ENCODE results near the gene HIVEP3. TPM values are rescaled to one million over a fixed set of nuclear protein-coding genes. Genes with fewer than 3 reads are reported as not detected.

The HIVEP3 gene
- total RNA-seq, 1 experiment from 2014 or later: not detected

DNA sequence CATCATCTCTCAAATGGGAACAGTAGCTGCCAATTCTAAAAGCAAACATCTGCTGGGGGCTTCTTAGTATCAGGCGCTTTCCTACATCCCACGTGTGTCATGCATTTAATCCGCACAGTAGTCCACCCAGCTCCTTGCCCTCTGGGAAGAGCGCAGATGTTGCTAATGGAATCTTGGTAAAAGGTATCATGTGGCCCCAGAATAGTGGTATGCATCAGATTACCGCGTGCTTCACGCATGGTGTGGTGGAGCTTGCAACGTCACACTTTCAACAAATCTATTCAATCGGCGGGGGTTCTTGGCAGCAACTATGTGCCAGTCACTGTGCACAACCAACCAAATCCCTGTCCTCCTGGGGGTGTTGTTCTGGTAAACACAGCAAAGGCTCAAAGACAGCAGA is 141.0 kb downstream of the HIVEP3 start:
- no peaks in the 10 kb centered on the region for H3K27me3 ChIP-seq
- no peaks in the 10 kb centered on the region for H3K9me3 ChIP-seq
- H3K4me3 ChIP-seq: no peak overlapping the region
- H3K36me3 ChIP-seq: no peaks in the 10 kb centered on the region
- DNase-seq: no peak

DNA sequence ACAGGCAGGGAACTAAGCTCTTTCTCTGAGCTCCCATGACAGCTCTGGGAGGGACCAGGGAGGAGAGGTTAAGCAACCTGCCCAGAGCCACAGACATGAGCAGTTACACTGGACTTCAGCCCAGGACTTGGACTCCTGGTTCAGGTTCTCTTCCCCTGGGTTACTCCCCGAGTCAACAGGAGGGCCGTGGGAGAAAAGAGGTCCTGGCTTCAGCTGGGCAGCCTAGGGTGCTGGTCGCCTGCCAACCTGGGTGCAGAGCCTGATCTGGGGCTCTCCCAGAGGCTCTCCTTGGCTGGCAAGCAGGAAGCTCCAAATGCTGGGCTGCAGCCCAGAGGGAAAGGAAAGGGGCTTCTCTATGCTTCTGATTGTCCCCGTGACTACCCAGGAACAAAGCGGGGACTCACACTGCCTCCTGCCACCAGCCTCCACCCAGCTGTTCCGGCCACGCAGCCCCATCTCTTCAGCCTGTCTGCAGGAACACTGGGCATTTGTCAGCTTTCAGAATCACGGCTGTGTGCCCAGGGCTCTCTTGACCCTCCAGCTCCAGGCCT is 141.8 kb downstream of the HIVEP3 start:
- Histone ChIP-seq H3K4me3 (no peak overlapping the region), H3K36me3 (no peaks in the 10 kb centered on the region), H3K9me3 (no peaks in the 10 kb centered on the region), H3K27me3 (no peaks in the 10 kb centered on the region)
- peak; percentile 20 for DNase-seq

GRCh38 chr1:41775956-41776585 is 142.7 kb downstream of the HIVEP3 start:
- H3K9me3 ChIP-seq: no peaks in the 10 kb centered on the region
- no peak overlapping the region for H3K4me3 ChIP-seq
- H3K27me3 ChIP-seq: no peaks in the 10 kb centered on the region

GRCh38 chr1:41774471-41774990 is 144.2 kb downstream of the HIVEP3 start:
- H3K36me3 ChIP-seq: no peaks in the 10 kb centered on the region
- no peak for DNase-seq
- H3K27me3 ChIP-seq: no peaks in the 10 kb centered on the region
- H3K9me3 ChIP-seq: no peaks in the 10 kb centered on the region
- no peak overlapping the region for H3K4me3 ChIP-seq

More at GRCh38 chr1:41775956-41776585, 142.7 kb downstream of the HIVEP3 start:
- no peaks in the 10 kb centered on the region for H3K36me3 ChIP-seq
- DNase-seq: no peak

- Histone ChIP-seq H3K27me3 (no peaks in the 10 kb centered on the region), H3K9me3 (no peaks in the 10 kb centered on the region), H3K36me3 (no peaks in the 10 kb centered on the region), H3K4me3 (no peak overlapping the region)
- DNase-seq: no peak
Observed at GRCh38 chr1:41773842-41774241, 144.9 kb downstream of the HIVEP3 start.

GRCh38 chr1:41773144-41773591 is 145.6 kb downstream of the HIVEP3 start:
- no peaks in the 10 kb centered on the region for H3K27me3 ChIP-seq
- peak; percentile 10 for DNase-seq

GRCh38 chr1:41769068-41769467 is 149.7 kb downstream of the HIVEP3 start:
- Histone ChIP-seq H3K9me3 (no peaks in the 10 kb centered on the region), H3K4me3 (no peak overlapping the region)
- DNase-seq: peak; percentile 66

More at GRCh38 chr1:41773144-41773591, 145.6 kb downstream of the HIVEP3 start:
- H3K36me3 ChIP-seq: no peaks in the 10 kb centered on the region
- H3K4me3 ChIP-seq: no peak overlapping the region
- no peaks in the 10 kb centered on the region for H3K9me3 ChIP-seq

DNA sequence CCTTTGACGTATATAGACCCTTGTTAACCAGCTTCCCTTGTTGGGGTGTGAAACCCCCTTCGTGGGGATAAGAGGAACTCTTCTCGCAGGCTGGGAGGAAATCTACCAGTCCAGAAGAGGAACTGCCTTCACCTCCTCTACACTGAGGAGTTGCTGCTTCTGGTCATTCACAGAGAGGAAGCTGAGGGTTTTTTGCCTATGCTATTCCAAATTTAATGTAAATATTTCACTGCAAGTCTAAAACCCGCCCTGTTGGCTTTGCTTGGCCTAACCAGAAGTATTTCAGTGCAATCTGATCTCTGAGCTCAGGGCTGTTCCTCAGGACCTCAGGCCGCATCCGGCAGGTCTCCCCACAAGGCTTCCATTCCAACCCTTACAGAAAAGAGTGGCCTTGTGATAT is 150.1 kb downstream of the HIVEP3 start:
- DNase-seq: no peak
- Histone ChIP-seq H3K27me3 (no peaks in the 10 kb centered on the region), H3K4me3 (no peak overlapping the region), H3K36me3 (no peaks in the 10 kb centered on the region), H3K9me3 (no peaks in the 10 kb centered on the region)

More at GRCh38 chr1:41769068-41769467, 149.7 kb downstream of the HIVEP3 start:
- H3K36me3 ChIP-seq: no peaks in the 10 kb centered on the region
- no peaks in the 10 kb centered on the region for H3K27me3 ChIP-seq

GRCh38 chr1:41767534-41768525 is 150.9 kb downstream of the HIVEP3 start:
- Histone ChIP-seq H3K27me3 (no peaks in the 10 kb centered on the region), H3K9me3 (no peaks in the 10 kb centered on the region), H3K4me3 (no peak overlapping the region), H3K36me3 (no peaks in the 10 kb centered on the region)
- DNase-seq: no peak

DNA sequence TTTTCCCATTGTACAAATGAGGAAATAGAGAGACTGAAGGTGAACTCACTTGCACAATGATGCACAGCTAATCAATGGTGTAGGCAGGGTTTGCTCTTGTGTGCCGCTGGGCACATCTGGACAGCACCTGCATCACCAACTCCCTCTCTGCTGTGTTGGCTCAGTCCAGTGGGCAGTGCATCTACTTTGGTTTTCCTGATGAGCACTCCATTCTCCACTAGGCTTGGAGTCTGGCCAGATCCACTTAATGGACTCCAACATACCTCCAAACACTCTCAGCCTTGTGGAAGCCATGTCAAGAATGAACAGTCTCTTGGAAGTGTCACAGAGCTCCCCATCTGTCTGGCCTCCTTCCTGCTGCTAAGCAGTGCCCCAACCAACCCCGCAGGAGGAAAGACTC is 152.2 kb downstream of the HIVEP3 start:
- DNase-seq: no peak
- no peaks in the 10 kb centered on the region for H3K36me3 ChIP-seq
- no peaks in the 10 kb centered on the region for H3K27me3 ChIP-seq
- H3K9me3 ChIP-seq: no peaks in the 10 kb centered on the region; the same call in 1 of the 2 replicates
- no peak overlapping the region for H3K4me3 ChIP-seq

DNA sequence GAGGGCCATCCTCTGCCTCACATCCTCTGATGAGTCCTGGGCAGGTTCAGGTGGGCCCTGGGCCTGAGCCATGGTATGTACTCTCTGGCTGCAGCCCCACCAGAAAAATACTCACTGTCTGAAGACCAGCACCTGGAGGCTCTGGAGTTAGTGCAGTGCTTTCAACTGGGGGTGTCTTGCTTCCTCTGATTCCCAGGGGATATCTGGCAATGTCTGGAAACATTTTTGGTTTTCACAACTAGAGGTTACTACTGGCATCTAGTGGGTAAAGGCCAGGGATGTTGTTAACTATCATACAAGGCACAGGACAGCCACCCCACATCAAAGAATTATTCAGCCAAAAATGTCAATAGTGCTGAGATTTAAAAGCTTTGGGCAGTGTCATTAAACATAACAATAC is 152.7 kb downstream of the HIVEP3 start:
- no peaks in the 10 kb centered on the region for H3K36me3 ChIP-seq
- no peaks in the 10 kb centered on the region; the same call in 1 of the 2 replicates for H3K9me3 ChIP-seq
- DNase-seq: no peak

GRCh38 chr1:41765152-41765551 is 153.6 kb downstream of the HIVEP3 start:
- DNase-seq: no peak
- Histone ChIP-seq H3K36me3 (no peaks in the 10 kb centered on the region), H3K4me3 (no peak overlapping the region), H3K27me3 (no peaks in the 10 kb centered on the region), H3K9me3 (no peaks in the 10 kb centered on the region; the same call in 1 of the 2 replicates)

More for the DNA sequence above, 152.7 kb downstream of the HIVEP3 start:
- H3K27me3 ChIP-seq: no peaks in the 10 kb centered on the region
- no peak overlapping the region for H3K4me3 ChIP-seq

DNA sequence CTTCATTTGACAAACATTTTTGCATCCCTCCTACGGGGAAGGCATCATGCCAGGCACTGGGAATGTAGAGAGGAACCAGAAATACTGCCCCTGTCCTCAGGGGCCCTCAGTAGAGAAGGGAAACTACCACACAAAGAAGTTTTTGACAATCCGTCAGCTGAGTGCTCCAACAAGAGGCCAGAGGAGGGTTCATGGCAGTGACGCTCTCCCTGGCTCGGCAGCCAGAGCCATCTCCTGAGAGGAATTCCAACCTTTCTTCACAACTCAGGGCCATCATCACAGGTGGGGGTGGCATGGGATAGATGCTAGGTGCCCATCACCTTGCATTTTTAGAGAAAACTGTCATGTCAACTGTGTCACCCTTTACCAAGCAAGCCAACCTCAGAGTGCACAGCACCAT is 154.1 kb downstream of the HIVEP3 start:
- no peaks in the 10 kb centered on the region; the same call in 1 of the 2 replicates for H3K9me3 ChIP-seq
- no peak for DNase-seq
- no peaks in the 10 kb centered on the region for H3K27me3 ChIP-seq
- H3K4me3 ChIP-seq: no peak overlapping the region
- H3K36me3 ChIP-seq: no peaks in the 10 kb centered on the region

DNA sequence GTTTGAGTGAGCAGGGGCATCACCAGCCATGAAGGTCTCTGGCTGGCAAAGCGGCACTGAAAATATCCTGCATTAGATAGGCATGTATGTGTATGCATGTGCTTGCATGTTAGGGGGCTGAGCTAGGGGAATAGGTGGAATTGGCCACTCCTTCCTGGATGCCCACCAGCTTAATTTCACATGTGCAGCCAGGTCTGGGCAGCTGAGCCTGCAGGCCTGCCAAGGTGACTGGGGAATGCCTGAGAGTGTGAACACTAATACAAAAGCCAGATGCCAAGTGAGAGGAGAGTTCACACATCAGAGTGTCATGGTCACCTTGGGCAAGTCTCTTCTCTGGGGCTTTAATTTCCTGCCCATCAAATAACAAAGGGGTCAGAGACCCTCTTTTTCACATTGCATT is 155.9 kb downstream of the HIVEP3 start:
- Histone ChIP-seq H3K27me3 (no peaks in the 10 kb centered on the region), H3K36me3 (no peaks in the 10 kb centered on the region)
- DNase-seq: no peak

GRCh38 chr1:41762251-41762650 is 156.5 kb downstream of the HIVEP3 start:
- no peak for DNase-seq
- H3K27me3 ChIP-seq: no peaks in the 10 kb centered on the region
- H3K9me3 ChIP-seq: no peaks in the 10 kb centered on the region; the same call in none of the 2 replicates
- H3K4me3 ChIP-seq: no peak overlapping the region
- no peaks in the 10 kb centered on the region for H3K36me3 ChIP-seq

More for the DNA sequence above, 155.9 kb downstream of the HIVEP3 start:
- Histone ChIP-seq H3K9me3 (no peaks in the 10 kb centered on the region; the same call in none of the 2 replicates), H3K4me3 (no peak overlapping the region)

- H3K36me3 ChIP-seq: no peaks in the 10 kb centered on the region
- no peak overlapping the region for H3K4me3 ChIP-seq
- no peaks in the 10 kb centered on the region for H3K27me3 ChIP-seq
- H3K9me3 ChIP-seq: no peaks in the 10 kb centered on the region; the same call in none of the 2 replicates
- peak; percentile 20 for DNase-seq
Observed at GRCh38 chr1:41758904-41759548, 159.7 kb downstream of the HIVEP3 start.

Data from MG63 (cell line).